Measurements from ENCODE around the gene FRMPD4. TPM values are rescaled to one million over a fixed set of nuclear protein-coding genes. Genes with fewer than 3 reads are reported as not detected.

Gene FRMPD4
- total RNA-seq, 1 donor from 2014 or later, result 0.29 TPM

DNA sequence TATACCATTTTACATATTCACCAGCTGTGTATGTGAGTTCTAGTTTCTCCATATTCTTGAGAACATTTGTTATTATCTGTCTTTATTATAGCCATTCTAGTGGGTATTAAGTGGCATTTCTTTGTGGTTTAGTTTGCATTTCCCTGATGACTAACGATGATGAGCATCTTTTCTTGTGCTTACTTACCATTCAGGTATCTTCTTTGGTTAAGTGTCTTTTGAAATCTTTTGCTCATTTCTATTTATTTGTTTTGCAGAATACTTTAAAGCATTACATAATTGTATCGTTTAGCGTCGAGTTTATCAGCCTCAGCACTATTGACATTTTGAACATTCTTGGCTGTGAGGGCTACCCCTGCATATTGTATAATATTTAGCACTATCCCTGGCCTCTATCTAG, 85.4 kb downstream of the FRMPD4 start:
- H3K36me3 ChIP-seq, result no peaks in the 10 kb centered on the region
- TF ChIP-seq, protein P1, sequence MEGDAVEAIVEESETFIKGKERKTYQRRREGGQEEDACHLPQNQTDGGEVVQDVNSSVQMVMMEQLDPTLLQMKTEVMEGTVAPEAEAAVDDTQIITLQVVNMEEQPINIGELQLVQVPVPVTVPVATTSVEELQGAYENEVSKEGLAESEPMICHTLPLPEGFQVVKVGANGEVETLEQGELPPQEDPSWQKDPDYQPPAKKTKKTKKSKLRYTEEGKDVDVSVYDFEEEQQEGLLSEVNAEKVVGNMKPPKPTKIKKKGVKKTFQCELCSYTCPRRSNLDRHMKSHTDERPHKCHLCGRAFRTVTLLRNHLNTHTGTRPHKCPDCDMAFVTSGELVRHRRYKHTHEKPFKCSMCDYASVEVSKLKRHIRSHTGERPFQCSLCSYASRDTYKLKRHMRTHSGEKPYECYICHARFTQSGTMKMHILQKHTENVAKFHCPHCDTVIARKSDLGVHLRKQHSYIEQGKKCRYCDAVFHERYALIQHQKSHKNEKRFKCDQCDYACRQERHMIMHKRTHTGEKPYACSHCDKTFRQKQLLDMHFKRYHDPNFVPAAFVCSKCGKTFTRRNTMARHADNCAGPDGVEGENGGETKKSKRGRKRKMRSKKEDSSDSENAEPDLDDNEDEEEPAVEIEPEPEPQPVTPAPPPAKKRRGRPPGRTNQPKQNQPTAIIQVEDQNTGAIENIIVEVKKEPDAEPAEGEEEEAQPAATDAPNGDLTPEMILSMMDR (IDR thresholded peaks at IDR 0.05), result no peak
- H3K4me1 ChIP-seq, result no peaks in the 10 kb centered on the region
- no peak overlapping the region for H3K4me3 ChIP-seq
- ATAC-seq, result no peak
- H3K27ac ChIP-seq, result no peak overlapping the region
- H3K9me3 ChIP-seq, result no peaks in the 10 kb centered on the region
- H3K27me3 ChIP-seq, result no peaks in the 10 kb centered on the region
- intact Hi-C loops (cut with DNase I), result no loop called here
- no peak for DNase-seq

DNA sequence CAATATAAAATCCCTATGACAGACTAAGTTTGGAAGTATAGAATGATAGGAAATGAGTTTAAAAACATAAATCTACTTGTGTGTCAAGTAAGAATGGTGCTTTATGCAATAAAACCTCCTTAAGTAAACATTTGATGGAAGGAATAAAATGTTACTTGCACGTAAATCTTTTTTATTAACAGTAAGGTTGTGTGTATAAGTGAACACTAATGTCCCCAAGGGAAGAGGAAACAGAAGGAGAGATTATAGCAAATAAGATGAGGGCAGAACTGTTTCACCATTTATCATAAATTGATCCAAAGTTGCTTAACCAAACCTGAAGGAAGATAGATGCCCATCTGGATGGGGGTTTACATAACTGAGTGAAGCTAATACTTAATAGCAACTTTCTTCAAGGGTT, 86.8 kb downstream of the FRMPD4 start:
- Histone ChIP-seq H3K4me1 (no peaks in the 10 kb centered on the region), H3K9me3 (no peaks in the 10 kb centered on the region), H3K4me3 (no peak overlapping the region), H3K27me3 (no peaks in the 10 kb centered on the region), H3K27ac (no peak overlapping the region), H3K36me3 (no peaks in the 10 kb centered on the region)
- intact Hi-C loops (cut with DNase I), result no loop called here
- ATAC-seq (no peak), DNase-seq (no peak)
- TF ChIP-seq, protein P1 (IDR thresholded peaks at IDR 0.05), result no peak

DNA sequence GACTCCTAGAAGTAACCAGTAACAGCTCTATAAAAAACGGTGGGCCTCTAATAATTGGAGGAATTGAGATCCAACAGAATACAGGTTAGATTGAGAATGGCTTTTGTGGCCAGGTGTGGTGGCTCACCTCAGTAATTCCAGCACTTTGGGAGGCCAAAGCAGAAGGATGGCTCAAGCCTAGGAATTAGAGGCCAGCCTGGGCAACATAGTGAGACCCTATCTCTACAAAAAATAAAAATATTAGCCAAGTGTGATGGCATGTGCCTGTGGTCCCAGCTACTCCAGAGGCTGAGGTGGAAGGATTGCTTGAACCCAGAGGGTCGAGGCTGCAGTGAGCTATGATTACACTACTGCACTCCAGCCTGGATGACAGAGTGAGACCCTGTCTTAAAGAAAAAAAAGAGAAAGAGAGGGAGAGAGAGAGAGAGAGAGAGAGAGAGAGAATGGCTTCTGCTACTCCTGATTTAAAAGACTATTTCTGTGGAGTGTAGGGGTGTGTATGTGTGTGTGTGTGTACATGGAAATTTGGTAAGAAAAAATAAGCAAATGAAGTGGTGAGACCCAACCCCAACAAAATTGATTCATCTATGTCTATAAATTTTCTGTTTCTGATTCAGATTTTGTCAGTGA, 89.3 kb downstream of the FRMPD4 start:
- Histone ChIP-seq H3K36me3 (no peaks in the 10 kb centered on the region), H3K4me3 (no peak overlapping the region), H3K27ac (no peak overlapping the region), H3K27me3 (no peaks in the 10 kb centered on the region), H3K4me1 (no peaks in the 10 kb centered on the region), H3K9me3 (no peaks in the 10 kb centered on the region)
- TF ChIP-seq, protein P1 (IDR thresholded peaks at IDR 0.05), result no peak
- ATAC-seq (no peak), DNase-seq (no peak)
- intact Hi-C loops (cut with DNase I), result no loop called here

DNA sequence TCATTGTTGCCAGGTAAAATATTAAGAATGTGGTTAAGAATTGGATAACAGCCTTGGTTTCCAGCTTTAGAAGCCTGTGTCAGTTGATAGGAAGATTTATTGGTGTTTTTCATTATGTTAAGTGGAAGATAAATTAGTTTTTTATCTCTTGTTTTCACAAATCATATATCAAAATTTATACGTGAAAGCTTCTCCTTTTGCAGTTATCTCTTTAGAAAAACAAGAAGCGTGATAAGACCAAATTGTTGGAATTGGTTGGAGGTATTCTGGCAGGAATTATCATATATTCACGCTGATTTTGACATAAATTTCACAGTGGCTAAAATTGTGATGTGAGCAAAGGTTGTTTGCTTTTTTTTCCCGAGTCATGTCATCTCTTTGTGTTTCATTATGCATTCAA, 90.6 kb downstream of the FRMPD4 start:
- no peaks in the 10 kb centered on the region for H3K4me1 ChIP-seq
- no peaks in the 10 kb centered on the region for H3K27me3 ChIP-seq
- H3K27ac ChIP-seq, result no peak overlapping the region
- no peak overlapping the region for H3K4me3 ChIP-seq
- no peak for ATAC-seq
- no peaks in the 10 kb centered on the region for H3K9me3 ChIP-seq
- intact Hi-C loops (cut with DNase I), result no loop called here
- DNase-seq, result no peak
- TF ChIP-seq, protein P1 (IDR thresholded peaks at IDR 0.05), result no peak
- no peaks in the 10 kb centered on the region for H3K36me3 ChIP-seq

DNA sequence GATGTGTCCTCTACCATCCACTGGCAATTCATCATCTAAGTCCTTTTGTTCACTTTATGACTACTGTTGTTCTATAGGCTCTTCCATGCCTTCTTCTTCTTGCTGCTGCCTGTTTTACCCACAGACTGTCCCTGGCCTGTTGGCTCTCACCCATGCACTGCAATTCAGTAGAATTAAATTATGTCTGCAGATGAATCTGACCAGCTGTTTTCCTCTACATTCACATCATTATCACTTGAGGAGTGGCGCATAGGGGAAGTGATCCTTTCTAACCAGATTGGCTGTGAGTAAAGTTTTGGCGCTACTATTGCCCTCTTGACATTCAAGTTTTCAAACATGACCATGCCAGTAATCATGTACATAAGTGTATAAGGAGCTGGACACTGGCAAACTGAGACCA, 91.7 kb downstream of the FRMPD4 start:
- Histone ChIP-seq H3K36me3 (no peaks in the 10 kb centered on the region), H3K27me3 (no peaks in the 10 kb centered on the region), H3K4me1 (no peaks in the 10 kb centered on the region), H3K4me3 (no peak overlapping the region), H3K27ac (no peak overlapping the region), H3K9me3 (no peaks in the 10 kb centered on the region)
- ATAC-seq (no peak), DNase-seq (no peak)
- intact Hi-C loops (cut with DNase I), result no loop called here
- TF ChIP-seq, protein P1 (IDR thresholded peaks at IDR 0.05), result no peak

All from upper lobe of right lung (tissue), 1 donor.